Subcutaneous adipose tissue (tissue), 4 donors: ENCODE data around the gene SERPINB8. TPM values are rescaled to one million over a fixed set of nuclear protein-coding genes. Genes with fewer than 3 reads are reported as not detected.

ENCODE experiments used
- total RNA-seq, 4 donors: library from RNA; depleted of rRNA; stranded (reverse); fragments of >200 nt; gene quantifications; one replicate each; pipeline ENCODE4 v1.1.0, GENCODE V29; 2016
- TF ChIP-seq, protein P1 (sequence below): fragments of 450-650 bp; IDR thresholded peaks from one replicate; pipeline ENCODE4 v1.5.1; 2016; ENCODE audit warnings: low read depth, mild to moderate bottlenecking, control low read depth, antibody characterized with exemption, moderate library complexity

Gene SERPINB8, protein sequence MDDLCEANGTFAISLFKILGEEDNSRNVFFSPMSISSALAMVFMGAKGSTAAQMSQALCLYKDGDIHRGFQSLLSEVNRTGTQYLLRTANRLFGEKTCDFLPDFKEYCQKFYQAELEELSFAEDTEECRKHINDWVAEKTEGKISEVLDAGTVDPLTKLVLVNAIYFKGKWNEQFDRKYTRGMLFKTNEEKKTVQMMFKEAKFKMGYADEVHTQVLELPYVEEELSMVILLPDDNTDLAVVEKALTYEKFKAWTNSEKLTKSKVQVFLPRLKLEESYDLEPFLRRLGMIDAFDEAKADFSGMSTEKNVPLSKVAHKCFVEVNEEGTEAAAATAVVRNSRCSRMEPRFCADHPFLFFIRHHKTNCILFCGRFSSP
- total RNA-seq, result 10 to 100 TPM in 3 of 4 donors, 1 to 10 TPM in 1; 8.7 to 22.5 (median 20.1) TPM

DNA sequence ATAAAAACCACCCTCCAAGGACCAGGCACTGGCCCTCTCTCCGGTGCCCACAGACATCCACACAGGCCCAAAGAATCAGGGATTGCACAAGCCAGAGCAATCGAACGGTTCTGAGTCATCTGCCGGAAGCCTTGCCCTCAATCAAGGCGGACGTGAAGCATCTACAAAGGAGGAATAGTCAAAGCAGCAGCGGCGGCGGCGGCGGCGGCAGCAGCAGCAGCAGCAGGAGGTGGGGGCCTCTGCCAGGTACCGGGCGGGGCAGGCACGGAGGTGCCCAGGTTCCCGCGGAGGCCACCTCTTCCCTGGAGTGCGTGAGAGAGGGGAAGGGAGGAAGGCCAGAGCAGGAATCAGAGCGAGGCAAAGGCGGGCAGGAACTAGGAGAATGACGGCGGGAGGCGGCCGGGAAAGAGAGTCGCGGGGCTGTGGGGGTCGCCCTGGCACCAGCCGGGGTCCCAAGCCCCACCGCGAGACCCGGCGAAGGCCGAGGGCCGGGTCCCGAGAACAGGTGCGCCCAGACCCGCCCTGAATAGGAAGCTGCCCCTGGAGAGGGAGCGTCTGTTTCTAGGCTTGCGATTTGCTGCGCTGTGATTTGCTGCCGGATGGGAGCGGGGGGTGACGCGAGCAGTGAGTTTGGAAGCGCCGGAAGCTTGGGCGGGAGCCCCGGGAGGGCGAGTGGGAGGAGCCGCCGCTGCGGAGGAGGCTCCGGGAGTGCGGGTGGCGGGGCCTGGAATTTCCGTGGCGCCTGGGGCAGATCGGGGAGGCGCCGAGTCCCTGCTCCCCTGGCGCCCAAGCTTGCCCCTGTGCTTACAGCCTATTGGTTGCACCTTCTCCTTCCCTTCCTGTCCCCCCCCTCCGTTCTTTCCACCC is at the start of gene SERPINB8:
Gene SERPINB8, plus strand, starts transcription at position 140 of the 867 bp plus-strand sequence. CDS start 8,228 bp downstream, outside the sequence.
- TF ChIP-seq, protein P1, sequence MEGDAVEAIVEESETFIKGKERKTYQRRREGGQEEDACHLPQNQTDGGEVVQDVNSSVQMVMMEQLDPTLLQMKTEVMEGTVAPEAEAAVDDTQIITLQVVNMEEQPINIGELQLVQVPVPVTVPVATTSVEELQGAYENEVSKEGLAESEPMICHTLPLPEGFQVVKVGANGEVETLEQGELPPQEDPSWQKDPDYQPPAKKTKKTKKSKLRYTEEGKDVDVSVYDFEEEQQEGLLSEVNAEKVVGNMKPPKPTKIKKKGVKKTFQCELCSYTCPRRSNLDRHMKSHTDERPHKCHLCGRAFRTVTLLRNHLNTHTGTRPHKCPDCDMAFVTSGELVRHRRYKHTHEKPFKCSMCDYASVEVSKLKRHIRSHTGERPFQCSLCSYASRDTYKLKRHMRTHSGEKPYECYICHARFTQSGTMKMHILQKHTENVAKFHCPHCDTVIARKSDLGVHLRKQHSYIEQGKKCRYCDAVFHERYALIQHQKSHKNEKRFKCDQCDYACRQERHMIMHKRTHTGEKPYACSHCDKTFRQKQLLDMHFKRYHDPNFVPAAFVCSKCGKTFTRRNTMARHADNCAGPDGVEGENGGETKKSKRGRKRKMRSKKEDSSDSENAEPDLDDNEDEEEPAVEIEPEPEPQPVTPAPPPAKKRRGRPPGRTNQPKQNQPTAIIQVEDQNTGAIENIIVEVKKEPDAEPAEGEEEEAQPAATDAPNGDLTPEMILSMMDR, result no peak

DNA sequence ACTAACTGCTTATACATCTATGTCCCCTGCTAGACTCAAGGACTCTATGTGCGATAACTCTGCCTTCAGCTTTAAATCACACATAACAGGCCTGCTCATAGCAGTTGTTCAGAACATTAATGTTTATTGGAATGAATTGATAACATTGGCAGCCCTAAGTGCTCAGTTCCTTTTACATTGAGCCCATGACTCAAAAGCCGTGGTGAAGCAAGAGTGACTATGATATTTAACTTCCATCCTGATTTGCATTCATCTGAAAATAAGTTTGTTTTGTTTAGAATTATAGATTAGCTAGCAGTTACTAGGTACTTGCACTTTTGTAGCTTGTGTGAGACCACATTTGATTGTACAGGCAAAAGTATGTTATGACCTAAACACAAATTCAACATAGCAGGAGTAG is 47.8 kb upstream of the SERPINB8 start:
- TF ChIP-seq, protein P1, result no peak

DNA sequence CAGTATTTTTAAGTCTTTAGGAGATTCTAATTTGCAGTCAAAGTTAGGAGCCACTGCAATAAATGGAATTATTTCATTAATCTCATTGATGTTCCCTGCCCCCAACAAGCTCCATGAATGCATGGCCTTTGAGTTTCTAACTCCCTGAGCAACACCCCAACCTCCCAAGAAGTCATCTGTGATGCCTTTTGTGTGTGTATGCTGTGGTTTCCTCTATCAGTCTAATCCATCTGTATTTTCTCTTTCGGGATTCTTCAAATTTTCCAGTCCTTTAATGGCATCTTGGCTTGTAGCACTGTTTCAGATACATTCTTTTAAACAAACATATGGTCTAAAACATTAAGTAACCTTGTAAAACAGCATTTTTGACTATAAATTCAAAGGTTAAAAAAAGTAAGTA is 45.3 kb upstream of the SERPINB8 start:
- TF ChIP-seq, protein P1, result no peak

DNA sequence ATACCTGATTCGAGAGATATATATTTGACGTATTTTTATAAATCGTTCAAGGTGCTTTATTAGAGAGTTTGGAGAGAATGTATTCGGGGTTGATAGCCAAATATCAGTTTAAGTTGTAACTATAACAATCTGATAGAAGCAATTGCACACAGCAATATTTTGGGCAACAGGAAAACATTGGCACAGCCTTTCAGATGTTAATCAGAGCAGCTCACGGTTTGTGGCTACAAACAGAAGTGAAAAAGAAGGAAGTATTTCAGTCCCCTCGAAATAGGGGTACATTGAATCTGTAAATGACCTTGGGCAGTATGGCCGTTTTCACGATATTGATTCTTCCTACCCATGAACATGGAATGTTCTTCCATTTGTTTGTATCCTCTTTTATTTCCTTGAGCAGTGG is 41.5 kb upstream of the SERPINB8 start:
- TF ChIP-seq, protein P1, result no peak

DNA sequence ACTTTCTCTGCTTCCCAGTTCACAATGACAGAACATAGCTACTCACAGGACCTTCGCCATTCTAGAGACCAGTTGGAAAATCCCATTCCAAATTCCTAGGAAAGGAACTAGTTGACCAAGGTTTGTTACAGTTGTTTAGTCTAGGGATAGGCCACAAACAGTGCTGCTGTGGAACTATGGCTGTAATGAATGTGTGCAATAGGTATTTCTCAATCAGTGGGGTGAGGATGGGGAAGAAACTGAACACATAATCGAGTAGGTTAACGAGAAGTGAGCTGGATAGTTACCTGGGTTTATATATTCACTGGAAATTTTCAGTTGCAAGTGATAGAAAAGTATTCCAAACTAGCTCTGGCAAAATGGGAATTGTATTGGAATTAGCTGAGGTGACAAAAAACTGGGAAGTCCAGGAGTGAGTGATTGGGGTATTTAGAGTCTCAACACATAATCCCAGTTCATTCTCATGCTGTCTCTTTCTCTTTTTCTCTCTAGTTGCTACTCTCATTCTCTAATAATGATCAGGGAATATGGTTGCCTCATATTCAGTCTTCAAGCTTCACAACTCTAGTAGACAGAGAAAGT is 39.0 kb upstream of the SERPINB8 start:
- TF ChIP-seq, protein P1, result no peak

DNA sequence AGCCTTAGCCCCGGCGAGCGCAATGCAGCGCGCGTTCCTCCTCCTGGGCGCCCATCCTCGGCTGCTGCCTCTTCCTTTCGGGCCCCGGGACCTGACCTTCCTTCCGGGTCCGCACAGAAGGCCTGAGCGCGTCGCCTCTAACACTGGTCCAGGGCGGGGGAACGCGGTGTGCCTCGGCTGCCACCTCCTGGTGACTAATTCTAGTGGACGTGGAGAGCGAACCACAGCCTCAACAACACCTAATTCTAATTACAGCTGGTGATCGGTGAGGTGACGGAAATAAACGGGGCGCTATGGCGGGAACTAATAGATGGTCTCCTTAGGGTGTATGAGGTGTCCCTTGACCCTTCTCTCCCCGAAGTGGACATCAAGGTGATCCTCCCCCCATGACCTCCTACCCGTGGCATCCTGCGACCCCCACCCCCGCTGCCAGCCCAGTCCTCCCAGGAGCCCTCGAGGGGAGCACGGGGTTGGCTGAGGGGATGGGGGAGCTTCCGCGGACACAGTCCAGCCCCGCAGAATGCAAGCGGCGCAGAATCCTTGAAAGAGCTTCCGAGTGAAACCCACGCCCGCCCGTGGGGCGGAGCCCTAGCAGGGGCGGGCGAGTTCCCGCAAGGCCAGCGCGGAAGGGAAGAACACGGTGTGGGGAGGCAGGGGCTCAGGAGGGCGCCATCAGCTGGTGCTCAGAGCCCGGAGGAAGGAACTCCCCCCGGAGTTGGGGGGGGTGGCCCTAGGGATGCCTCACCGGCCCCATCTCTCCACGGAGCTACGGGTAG is 33.5 kb upstream of the SERPINB8 start:
- TF ChIP-seq, protein P1, result no peak
